GM21737 (cell line): ENCODE data around the gene PCNT.
"Not testable (repeated sequence)": the region's sequence is repeated elsewhere in the genome, so short reads cannot be mapped to it uniquely, and the experiment has no call there.

Experiments
- ATAC-seq: cut with Tn5 transposase; IDR thresholded peaks from one replicate; pipeline ENCODE4 v1.9.1; 2021; ENCODE audit warnings: mild to moderate bottlenecking, moderate library complexity; ENCODE audit not compliant: unreplicated experiment

Gene PCNT

GRCh38 chr21:46423546-46424038 is 99.6 kb downstream of the PCNT start:
- no peak for ATAC-seq

- ATAC-seq: no peak
Observed at GRCh38 chr21:46424039-46424591, 100.2 kb downstream of the PCNT start.

GRCh38 chr21:46424621-46425020 is 100.7 kb downstream of the PCNT start:
- no peak for ATAC-seq

GRCh38 chr21:46425041-46425440 is 101.1 kb downstream of the PCNT start:
- no peak for ATAC-seq

- no peak for ATAC-seq
Observed at GRCh38 chr21:46425571-46425970, 101.6 kb downstream of the PCNT start.

- no peak for ATAC-seq
Observed at GRCh38 chr21:46426313-46427046, 102.5 kb downstream of the PCNT start.

- no peak for ATAC-seq
Observed at GRCh38 chr21:46427516-46427915, 103.6 kb downstream of the PCNT start.

- no peak for ATAC-seq
Observed at GRCh38 chr21:46428286-46428685, 104.3 kb downstream of the PCNT start.

- ATAC-seq: no peak
Observed at GRCh38 chr21:46428987-46429710, 105.2 kb downstream of the PCNT start.

- no peak for ATAC-seq
Observed at GRCh38 chr21:46429754-46430681, 106.1 kb downstream of the PCNT start.

- no peak for ATAC-seq
Observed at GRCh38 chr21:46431448-46431847, 107.5 kb downstream of the PCNT start.

- ATAC-seq: no peak
Observed at GRCh38 chr21:46431884-46432488, 108.0 kb downstream of the PCNT start.

GRCh38 chr21:46433116-46433515 is 109.2 kb downstream of the PCNT start:
- ATAC-seq: not testable (repeated sequence)

GRCh38 chr21:46434322-46434958 is 110.5 kb downstream of the PCNT start:
- no peak for ATAC-seq

GRCh38 chr21:46435786-46436227 is 111.9 kb downstream of the PCNT start:
- ATAC-seq: no peak

GRCh38 chr21:46436621-46437020 is 112.7 kb downstream of the PCNT start:
- ATAC-seq: no peak

GRCh38 chr21:46437096-46437498 is 113.1 kb downstream of the PCNT start:
- ATAC-seq: no peak

- no peak for ATAC-seq
Observed at GRCh38 chr21:46437511-46437910, 113.6 kb downstream of the PCNT start.

- no peak for ATAC-seq
Observed at GRCh38 chr21:46438241-46438640, 114.3 kb downstream of the PCNT start.

GRCh38 chr21:46439906-46440305 is 116.0 kb downstream of the PCNT start:
- ATAC-seq: no peak
